GM18517 (cell line): ENCODE data around the gene ATP2B1.
"Not testable (repeated sequence)": the region's sequence is repeated elsewhere in the genome, so short reads cannot be mapped to it uniquely, and the experiment has no call there.

Source experiments
- ATAC-seq: cut with Tn5 transposase; IDR thresholded peaks from one replicate; pipeline ENCODE4 v1.9.1; 2021; ENCODE audit warnings: mild to moderate bottlenecking, moderate library complexity; ENCODE audit not compliant: unreplicated experiment

Gene ATP2B1

GRCh38 chr12:89708565-89709156, at the start of gene ATP2B1:
Gene ATP2B1, minus strand, starts transcription at chr12:89708838. Its CDS starts 52,952 bp downstream, at chr12:89655886.
- peak; percentile 52 for ATAC-seq

- not testable (repeated sequence) for ATAC-seq
Measured at GRCh38 chr12:89757987-89758386, 49.3 kb upstream of the ATP2B1 start.

- peak; percentile 97 for ATAC-seq
Measured at GRCh38 chr12:89756585-89757398, 48.2 kb upstream of the ATP2B1 start.

GRCh38 chr12:89756194-89756584, 47.6 kb upstream of the ATP2B1 start:
- ATAC-seq, result peak; percentile 6

GRCh38 chr12:89753997-89754396, 45.4 kb upstream of the ATP2B1 start:
- no peak for ATAC-seq

- no peak for ATAC-seq
Measured at GRCh38 chr12:89752341-89752740, 43.7 kb upstream of the ATP2B1 start.

GRCh38 chr12:89750389-89751351, 42.0 kb upstream of the ATP2B1 start:
- no peak for ATAC-seq

- no peak for ATAC-seq
Measured at GRCh38 chr12:89748791-89749190, 40.2 kb upstream of the ATP2B1 start.

- no peak for ATAC-seq
Measured at GRCh38 chr12:89745286-89745685, 36.6 kb upstream of the ATP2B1 start.

GRCh38 chr12:89742337-89743022, 33.8 kb upstream of the ATP2B1 start:
- no peak for ATAC-seq

- ATAC-seq, result no peak
Measured at GRCh38 chr12:89740943-89741342, 32.3 kb upstream of the ATP2B1 start.

- ATAC-seq, result no peak
Measured at GRCh38 chr12:89736995-89737394, 28.4 kb upstream of the ATP2B1 start.

GRCh38 chr12:89733579-89734201, 25.1 kb upstream of the ATP2B1 start:
- no peak for ATAC-seq

GRCh38 chr12:89732522-89732921, 23.9 kb upstream of the ATP2B1 start:
- ATAC-seq, result no peak

GRCh38 chr12:89731614-89732013, 23.0 kb upstream of the ATP2B1 start:
- ATAC-seq, result no peak

- ATAC-seq, result no peak
Measured at GRCh38 chr12:89731089-89731488, 22.5 kb upstream of the ATP2B1 start.

GRCh38 chr12:89729946-89730459, 21.4 kb upstream of the ATP2B1 start:
- ATAC-seq, result no peak

GRCh38 chr12:89723276-89723675, 14.6 kb upstream of the ATP2B1 start:
- ATAC-seq, result no peak

GRCh38 chr12:89721291-89721987, 12.8 kb upstream of the ATP2B1 start:
- ATAC-seq, result peak; percentile 97
